ENCODE measurements around the gene GLCCI1.

DNA sequence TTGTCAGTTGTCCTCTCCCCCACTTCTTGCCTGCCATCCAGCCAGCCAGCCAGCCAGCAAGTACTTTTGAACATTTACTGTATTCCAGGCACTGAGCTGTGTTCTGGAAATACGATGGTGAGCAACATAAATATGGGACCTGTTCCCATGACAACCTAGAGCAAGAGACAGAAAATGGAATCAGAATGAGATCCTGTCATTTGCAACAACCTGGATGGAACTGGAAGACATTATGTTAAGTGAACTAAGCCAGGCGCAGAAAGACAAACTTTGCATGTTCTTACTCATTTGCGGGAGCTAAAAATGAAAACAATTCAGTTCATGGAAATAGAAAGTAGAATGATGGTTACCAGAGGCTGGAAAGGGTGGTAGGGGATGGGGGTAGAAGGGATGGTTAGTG lies 152.6 kb downstream of the GLCCI1 start:
- TF ChIP-seq SP1 (IDR thresholded peaks at IDR 0.05; ENCODE audit: low read depth) (no peak), FOSL1 (IDR thresholded peaks at IDR 0.05; ENCODE audit: low read depth) (no peak), EZH2phosphoT487 (IDR thresholded peaks at IDR 0.05; ENCODE audit: borderline replicate concordance) (no peak), CBX3 (IDR thresholded peaks at IDR 0.05; ENCODE audit: low read depth) (no peak), EZH2 (IDR thresholded peaks at IDR 0.05) (no peak), YY1 (IDR thresholded peaks at IDR 0.05; ENCODE audit: extremely low read depth, insufficient replicate concordance, low read depth, low read length) (no peak), SRF (IDR thresholded peaks at IDR 0.05; ENCODE audit: low read depth) (no peak), POLR2AphosphoS5 (IDR thresholded peaks at IDR 0.05; ENCODE audit: low read depth, low read length) (no peak), ZNF274 (IDR thresholded peaks at IDR 0.05; ENCODE audit: low read depth, low read length) (no peak), ZFX (IDR thresholded peaks at IDR 0.05) (no peak), SIN3A (IDR thresholded peaks at IDR 0.05; ENCODE audit: low read depth) (no peak), TCF7L2 (IDR thresholded peaks at IDR 0.05; ENCODE audit: borderline replicate concordance, extremely low read depth, insufficient read depth, insufficient read length) (no peak)
- TF ChIP-seq, protein P1, sequence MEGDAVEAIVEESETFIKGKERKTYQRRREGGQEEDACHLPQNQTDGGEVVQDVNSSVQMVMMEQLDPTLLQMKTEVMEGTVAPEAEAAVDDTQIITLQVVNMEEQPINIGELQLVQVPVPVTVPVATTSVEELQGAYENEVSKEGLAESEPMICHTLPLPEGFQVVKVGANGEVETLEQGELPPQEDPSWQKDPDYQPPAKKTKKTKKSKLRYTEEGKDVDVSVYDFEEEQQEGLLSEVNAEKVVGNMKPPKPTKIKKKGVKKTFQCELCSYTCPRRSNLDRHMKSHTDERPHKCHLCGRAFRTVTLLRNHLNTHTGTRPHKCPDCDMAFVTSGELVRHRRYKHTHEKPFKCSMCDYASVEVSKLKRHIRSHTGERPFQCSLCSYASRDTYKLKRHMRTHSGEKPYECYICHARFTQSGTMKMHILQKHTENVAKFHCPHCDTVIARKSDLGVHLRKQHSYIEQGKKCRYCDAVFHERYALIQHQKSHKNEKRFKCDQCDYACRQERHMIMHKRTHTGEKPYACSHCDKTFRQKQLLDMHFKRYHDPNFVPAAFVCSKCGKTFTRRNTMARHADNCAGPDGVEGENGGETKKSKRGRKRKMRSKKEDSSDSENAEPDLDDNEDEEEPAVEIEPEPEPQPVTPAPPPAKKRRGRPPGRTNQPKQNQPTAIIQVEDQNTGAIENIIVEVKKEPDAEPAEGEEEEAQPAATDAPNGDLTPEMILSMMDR (IDR thresholded peaks at IDR 0.05 in 2 of 3, conservative IDR thresholded peaks at IDR 0.05 in 1 of 3; ENCODE audit: borderline replicate concordance in 1 of 3, insufficient read depth in 1 of 3, low read depth in 2 of 3, low read length in 2 of 3) = no peak
- TF ChIP-seq, protein P2, sequence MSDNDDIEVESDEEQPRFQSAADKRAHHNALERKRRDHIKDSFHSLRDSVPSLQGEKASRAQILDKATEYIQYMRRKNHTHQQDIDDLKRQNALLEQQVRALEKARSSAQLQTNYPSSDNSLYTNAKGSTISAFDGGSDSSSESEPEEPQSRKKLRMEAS (IDR thresholded peaks at IDR 0.05) = no peak

Data from HCT116 (cell line).